HUES6 (cell line): ENCODE measurements around the gene NFIA.

Experiments used
- H3K27ac ChIP-seq: 2 replicates; pipeline ENCODE4 v1.7.0; 2013; ENCODE audit warnings: low read depth, mild to moderate bottlenecking, low read length, inconsistent platforms
- H3K27me3 ChIP-seq: 2 replicates; pipeline ENCODE4 v1.6.1; 2013; ENCODE audit warnings: low read length; ENCODE audit not compliant: control insufficient read depth, insufficient read depth
- H3K36me3 ChIP-seq: 2 replicates; pipeline ENCODE4 v1.6.1; 2013; ENCODE audit warnings: low read length; ENCODE audit not compliant: control insufficient read depth, insufficient read depth
- H3K4me1 ChIP-seq: 2 replicates; pipeline ENCODE4 v1.6.1; 2013; ENCODE audit warnings: low read length; ENCODE audit not compliant: control insufficient read depth, insufficient read depth
- H3K4me3 ChIP-seq: 2 replicates; pipeline ENCODE4 v1.5.1; 2013; ENCODE audit warnings: low read depth, low read length
- H3K9ac ChIP-seq: one replicate; pipeline ENCODE4 v1.6.1; 2013; ENCODE audit warnings: mild to moderate bottlenecking, low read length
- H3K9me3 ChIP-seq: 2 replicates; pipeline ENCODE4 v1.6.1; 2013; ENCODE audit warnings: low read depth, low read length; ENCODE audit not compliant: control insufficient read depth, insufficient read depth

The NFIA gene

DNA sequence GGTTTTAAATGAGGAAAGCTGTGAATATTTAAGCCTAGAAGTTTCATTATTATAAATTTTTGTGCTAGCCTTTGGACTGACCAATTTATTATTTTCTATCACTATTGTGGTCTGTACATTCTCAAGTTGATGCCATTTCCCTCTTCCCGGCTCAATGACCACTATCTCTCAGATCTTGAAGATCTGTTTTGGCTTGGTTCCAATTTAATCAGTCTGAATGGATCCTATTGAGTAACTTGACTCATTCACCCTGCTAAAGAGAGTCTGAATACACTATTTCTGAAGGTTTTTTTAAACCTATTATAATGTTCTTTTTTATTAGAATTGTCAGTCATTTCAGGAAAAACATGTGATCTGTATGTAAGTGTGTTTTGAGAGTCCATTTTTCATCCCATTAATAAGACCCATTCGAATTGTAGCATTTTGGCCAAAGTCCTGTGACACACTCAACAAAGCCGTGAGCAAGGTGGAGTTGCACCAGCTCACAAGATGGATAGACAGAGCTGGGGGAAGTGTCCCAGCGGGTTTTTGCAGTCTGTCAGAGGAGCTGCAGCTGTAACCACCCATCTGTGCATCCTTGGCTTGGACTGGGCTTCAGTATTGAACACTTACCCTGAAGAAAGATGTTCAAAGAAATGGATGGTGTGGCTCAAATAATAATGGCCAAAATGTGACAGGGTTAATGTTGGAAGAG lies 145.6 kb downstream of the NFIA start:
- Histone ChIP-seq H3K4me3 (no peak overlapping the region), H3K4me1 (peaks cover 3% of the 10 kb centered on the region; the same call in 1 of the 2 replicates), H3K27me3 (no peaks in the 10 kb centered on the region), H3K27ac (no peak overlapping the region), H3K9me3 (no peaks in the 10 kb centered on the region), H3K9ac (no peak overlapping the region), H3K36me3 (no peaks in the 10 kb centered on the region)

DNA sequence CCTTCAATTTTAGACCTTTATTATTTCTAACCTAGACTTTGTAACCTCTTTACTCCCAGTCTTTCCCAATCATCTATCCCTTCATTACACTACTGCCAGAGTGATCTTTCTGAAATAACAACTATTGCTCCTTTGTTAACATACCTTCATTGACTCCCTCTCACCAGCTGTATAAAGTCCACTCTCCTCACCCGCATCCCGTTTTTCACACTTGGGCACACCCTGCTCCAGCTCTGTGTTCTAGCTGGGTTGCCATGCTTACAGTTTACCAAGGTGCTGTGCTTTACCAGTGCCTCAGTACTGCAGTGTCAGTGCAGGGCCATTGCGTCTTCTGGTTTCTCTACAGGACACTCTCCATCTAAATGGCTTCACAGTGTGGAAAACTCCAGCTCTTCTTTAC lies 148.2 kb downstream of the NFIA start:
- Histone ChIP-seq H3K4me3 (no peak overlapping the region), H3K27me3 (no peaks in the 10 kb centered on the region), H3K36me3 (no peaks in the 10 kb centered on the region), H3K9ac (no peak overlapping the region), H3K4me1 (peaks cover 3% of the 10 kb centered on the region; the same call in 1 of the 2 replicates), H3K9me3 (no peaks in the 10 kb centered on the region), H3K27ac (no peak overlapping the region)

DNA sequence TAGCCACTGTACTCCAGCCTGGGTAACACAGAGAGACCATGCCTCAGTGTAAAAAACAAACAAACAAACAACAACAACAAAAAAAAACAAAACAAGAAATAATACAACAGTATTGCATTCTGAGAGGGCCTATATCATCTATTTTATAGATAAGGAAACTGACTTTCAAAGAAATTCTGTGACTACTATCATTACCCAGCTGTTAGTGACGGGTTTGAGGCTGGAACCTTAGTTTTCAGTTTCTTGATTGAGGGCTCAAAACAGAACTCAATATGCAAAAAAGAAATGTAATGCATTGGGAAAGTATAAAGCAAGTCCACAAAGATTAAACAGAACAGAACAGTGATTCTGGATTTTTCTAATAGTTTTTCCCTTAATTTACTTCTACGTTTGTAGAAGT lies 149.4 kb downstream of the NFIA start:
- H3K9me3 ChIP-seq, result no peaks in the 10 kb centered on the region
- no peaks in the 10 kb centered on the region for H3K27me3 ChIP-seq

DNA sequence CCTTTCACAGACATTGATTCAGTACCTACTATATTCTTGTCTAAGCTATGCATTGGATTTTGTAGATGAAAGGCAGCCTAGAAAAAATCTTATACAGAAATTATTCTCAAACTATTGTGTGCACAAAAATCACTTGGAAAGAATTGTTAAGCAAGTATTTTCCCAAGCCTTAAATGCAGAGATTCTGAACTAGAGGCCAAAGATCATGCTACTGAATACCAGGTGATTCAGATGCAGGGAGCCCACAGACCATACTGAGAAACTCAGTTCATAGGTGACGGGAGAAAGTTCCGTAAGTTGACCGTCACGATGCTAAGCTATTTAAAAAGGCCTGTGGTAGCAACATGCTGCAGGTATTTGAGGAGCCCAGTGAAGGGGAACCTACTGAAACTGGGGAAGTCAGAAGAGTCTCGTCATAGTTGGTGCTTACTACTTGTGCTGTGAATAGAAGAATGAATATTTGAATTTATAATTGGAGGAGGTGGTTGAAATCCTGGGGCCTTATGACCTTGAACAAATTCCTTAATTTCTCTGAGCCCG lies 150.8 kb downstream of the NFIA start:
- H3K27ac ChIP-seq, result no peak overlapping the region
- H3K9me3 ChIP-seq, result no peaks in the 10 kb centered on the region
- peaks cover 24% of the 10 kb centered on the region for H3K4me1 ChIP-seq
- H3K27me3 ChIP-seq, result no peaks in the 10 kb centered on the region
- H3K36me3 ChIP-seq, result no peaks in the 10 kb centered on the region
- H3K4me3 ChIP-seq, result no peak overlapping the region
- no peak overlapping the region for H3K9ac ChIP-seq

More for the DNA sequence above, 149.4 kb downstream of the NFIA start:
- H3K4me3 ChIP-seq, result no peak overlapping the region
- no peak overlapping the region for H3K27ac ChIP-seq
- H3K36me3 ChIP-seq, result no peaks in the 10 kb centered on the region
- peaks cover 14% of the 10 kb centered on the region for H3K4me1 ChIP-seq
- no peak overlapping the region for H3K9ac ChIP-seq

DNA sequence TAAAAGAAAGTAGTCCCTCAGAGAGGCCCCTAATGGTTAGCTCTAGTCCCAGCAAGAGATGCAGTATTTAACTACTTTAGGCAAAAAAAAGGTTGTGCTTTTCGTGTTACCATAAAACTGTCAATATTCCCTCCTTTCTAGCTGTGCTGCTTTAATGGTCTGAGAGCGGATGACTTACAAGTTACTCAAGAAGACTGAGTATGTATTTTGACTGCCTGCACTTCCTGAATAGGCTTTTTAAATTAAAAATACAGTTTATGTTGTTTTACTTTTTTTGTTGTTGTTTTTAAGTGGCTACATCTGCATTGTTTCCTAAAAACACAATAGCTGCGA lies 152.2 kb downstream of the NFIA start:
- no peak overlapping the region for H3K4me3 ChIP-seq
- no peaks in the 10 kb centered on the region for H3K36me3 ChIP-seq
- no peak overlapping the region for H3K27ac ChIP-seq
- H3K27me3 ChIP-seq, result no peaks in the 10 kb centered on the region
- peaks cover 33% of the 10 kb centered on the region for H3K4me1 ChIP-seq
- no peaks in the 10 kb centered on the region for H3K9me3 ChIP-seq
- no peak overlapping the region for H3K9ac ChIP-seq

DNA sequence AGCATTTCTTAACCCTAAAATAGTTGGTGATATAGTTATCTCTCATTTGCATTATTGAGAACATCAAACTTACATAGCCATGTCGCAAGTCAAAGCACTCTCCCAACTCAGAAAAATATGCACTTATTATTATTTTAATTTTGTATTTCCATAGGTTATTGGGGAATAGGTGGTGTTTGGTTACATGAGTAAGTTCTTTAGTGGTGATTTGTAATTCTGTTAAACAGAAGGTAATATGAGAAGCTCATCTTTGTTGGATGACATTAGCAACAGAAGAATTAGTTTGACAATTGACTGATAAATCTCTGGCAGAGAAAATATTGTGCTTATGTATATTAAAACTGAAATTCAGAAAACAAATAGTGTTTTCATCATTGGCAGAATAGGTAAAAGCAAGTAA lies 154.8 kb downstream of the NFIA start:
- no peaks in the 10 kb centered on the region for H3K27me3 ChIP-seq
- no peaks in the 10 kb centered on the region for H3K9me3 ChIP-seq
- no peak overlapping the region for H3K9ac ChIP-seq
- H3K4me3 ChIP-seq, result no peak overlapping the region
- no peak overlapping the region for H3K27ac ChIP-seq
- H3K4me1 ChIP-seq, result peaks cover 35% of the 10 kb centered on the region
- no peaks in the 10 kb centered on the region for H3K36me3 ChIP-seq

DNA sequence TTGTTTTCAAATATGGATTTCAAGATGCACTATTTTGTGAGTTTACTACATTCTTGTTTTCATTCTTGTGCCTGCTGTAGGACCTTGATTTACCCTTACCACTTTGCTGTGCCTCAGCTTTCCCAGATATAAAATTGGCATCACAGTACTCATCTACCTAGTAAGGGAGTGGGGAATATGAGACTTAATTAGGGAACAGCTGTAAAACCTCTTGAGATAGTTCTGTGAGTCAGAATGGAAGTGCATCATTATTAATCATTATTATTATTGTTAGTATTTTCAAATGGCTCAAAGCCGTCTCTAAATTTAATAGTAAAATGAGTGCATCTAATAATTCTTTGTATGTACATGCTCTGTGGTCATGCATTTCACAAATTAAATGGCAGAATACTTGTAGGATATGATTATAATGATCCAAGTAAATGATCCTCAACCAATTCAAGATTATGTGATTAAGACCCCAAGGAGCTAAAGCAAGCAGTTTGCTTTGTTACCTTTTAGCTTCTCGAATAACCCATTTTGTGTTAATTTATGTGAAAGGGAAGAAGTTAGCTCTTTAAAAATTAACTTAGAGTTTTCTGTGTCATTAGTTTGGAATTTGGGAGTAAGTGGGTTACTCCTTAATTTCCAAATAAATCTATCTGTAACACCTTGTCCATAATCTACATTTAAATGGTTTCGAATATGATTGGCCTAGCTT lies 155.4 kb downstream of the NFIA start:
- no peak overlapping the region for H3K9ac ChIP-seq
- no peaks in the 10 kb centered on the region for H3K27me3 ChIP-seq
- H3K36me3 ChIP-seq, result no peaks in the 10 kb centered on the region
- H3K9me3 ChIP-seq, result no peaks in the 10 kb centered on the region
- H3K27ac ChIP-seq, result no peak overlapping the region
- H3K4me3 ChIP-seq, result no peak overlapping the region
- peaks cover 35% of the 10 kb centered on the region for H3K4me1 ChIP-seq

DNA sequence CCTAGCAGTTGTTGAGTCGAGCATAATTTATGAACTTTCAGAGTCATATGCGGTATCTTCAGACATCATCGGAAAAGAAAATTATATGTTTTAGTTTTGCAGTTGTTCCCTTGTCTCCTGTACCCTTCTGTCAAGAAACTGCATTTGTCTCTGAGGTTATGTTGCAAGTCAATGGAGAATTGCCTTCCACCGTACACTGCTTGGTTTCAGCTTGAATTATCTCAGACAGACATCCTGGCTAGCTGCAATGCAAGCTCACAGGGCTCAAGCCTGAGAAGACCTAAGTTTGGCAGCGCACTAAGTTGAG lies 156.0 kb downstream of the NFIA start:
- no peaks in the 10 kb centered on the region for H3K27me3 ChIP-seq
- no peak overlapping the region for H3K4me3 ChIP-seq
- H3K27ac ChIP-seq, result no peak overlapping the region
- peaks cover 35% of the 10 kb centered on the region for H3K4me1 ChIP-seq
- no peak overlapping the region for H3K9ac ChIP-seq
- no peaks in the 10 kb centered on the region for H3K9me3 ChIP-seq
- no peaks in the 10 kb centered on the region for H3K36me3 ChIP-seq

DNA sequence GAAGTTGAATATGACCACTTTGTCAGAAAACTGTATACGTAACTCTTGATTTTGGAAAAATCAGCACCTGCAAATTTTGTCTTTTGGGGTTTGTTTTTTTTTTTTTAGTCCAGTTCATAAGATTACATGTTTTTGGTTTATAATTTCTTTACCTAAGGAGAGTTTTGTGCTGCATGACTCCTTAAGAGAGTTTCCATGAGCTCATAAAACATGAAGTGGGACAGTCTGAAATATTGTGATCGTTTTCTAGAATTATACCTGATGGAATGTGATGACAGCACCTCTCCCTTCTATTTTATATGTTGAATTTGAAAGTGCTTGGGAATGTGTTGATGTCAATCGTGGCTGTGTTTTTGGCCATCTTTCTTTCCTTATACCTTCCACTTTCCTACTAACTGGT lies 158.5 kb downstream of the NFIA start:
- Histone ChIP-seq H3K9ac (no peak overlapping the region), H3K27ac (no peak overlapping the region), H3K4me1 (peaks cover 33% of the 10 kb centered on the region), H3K4me3 (no peak overlapping the region), H3K36me3 (no peaks in the 10 kb centered on the region), H3K9me3 (no peaks in the 10 kb centered on the region), H3K27me3 (no peaks in the 10 kb centered on the region)

DNA sequence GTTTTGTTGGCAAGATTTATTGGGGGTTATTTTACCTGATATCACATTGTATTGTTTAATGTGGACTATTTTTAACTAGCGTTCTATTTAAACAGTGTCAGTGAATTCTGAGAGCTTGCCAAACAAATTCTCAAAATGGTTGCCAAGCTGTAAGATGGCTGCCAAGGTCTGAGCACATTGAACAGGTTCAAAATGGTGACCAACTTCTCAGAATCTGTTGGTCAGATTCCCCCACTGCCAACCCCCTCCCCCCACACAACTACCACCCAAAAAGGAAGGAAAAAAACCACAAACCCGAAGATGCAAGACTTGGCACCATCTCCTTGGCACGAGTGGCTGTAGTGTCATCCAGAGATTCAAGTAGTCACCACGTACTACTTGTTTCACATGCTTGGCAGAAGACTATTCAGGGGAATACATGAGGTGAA lies 159.1 kb downstream of the NFIA start:
- H3K9me3 ChIP-seq, result no peaks in the 10 kb centered on the region
- H3K36me3 ChIP-seq, result no peaks in the 10 kb centered on the region
- H3K4me1 ChIP-seq, result peaks cover 27% of the 10 kb centered on the region; the same call in 1 of the 2 replicates
- H3K27ac ChIP-seq, result no peak overlapping the region
- no peak overlapping the region for H3K9ac ChIP-seq
- no peak overlapping the region for H3K4me3 ChIP-seq
- no peaks in the 10 kb centered on the region for H3K27me3 ChIP-seq

DNA sequence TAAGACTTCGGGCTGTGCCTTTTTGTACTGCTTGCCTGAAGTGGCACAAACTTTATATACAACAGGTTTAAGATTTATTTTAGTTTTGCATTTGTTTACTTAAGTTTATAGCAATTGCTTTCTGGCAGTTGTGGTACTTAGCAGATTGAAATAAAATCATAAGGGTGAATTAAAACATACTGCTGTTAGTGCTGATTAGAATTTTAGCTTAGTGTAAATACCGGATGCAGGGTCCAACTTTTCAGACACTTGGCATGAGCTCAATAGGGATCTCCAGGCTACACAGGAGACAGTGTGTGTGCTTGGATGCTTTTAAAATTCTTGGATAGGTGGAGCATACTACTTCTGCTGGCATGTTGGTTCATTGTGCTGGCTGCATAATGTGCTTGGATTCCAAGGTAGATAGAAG lies 159.6 kb downstream of the NFIA start:
- H3K36me3 ChIP-seq, result no peaks in the 10 kb centered on the region
- no peak overlapping the region for H3K27ac ChIP-seq
- H3K27me3 ChIP-seq, result no peaks in the 10 kb centered on the region
- H3K9ac ChIP-seq, result no peak overlapping the region
- H3K4me3 ChIP-seq, result no peak overlapping the region
- no peaks in the 10 kb centered on the region for H3K9me3 ChIP-seq
- H3K4me1 ChIP-seq, result peaks cover 24% of the 10 kb centered on the region; the same call in 1 of the 2 replicates
